IPS-NIHi11 (cell line): Measurements from ENCODE around the gene KCNJ10.

ENCODE experiments used
- DNase-seq: peaks from one replicate; pipeline ENCODE4 v3.0.0; 2012; ENCODE audit warnings: mixed read lengths, low spot score

KCNJ10 gene

DNA sequence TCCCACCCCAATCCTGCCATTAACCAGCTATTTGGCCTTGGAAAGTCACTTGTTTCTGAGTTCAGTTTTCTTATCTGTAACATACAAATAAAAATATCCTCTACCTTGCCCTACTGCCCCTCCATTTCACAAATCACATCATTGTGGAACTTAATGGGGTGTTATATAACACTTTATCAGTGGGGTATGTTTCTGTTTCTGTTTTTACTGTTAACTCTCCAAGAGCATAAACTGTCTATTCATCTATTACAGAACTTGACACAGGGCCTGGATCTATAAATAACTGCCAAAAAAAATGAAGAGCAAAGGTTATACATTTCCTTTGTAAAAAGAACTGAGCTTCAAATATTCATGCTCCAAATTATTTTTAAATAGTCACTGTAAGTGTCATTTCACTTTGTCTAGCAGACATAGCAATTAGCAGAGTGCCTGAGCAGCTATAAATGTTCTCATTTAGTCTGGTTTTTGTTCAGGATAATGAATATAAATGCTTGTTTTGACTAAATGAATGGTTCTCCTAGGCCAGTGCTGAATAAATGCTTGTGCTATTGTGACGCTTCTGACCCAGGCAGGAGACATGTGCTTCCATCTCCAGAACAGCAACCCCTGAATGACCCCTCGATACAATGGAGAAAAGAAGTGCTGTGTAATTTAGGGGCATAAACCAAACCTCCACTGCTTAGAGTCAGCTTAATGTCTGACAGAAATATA lies 45.6 kb downstream of the KCNJ10 start:
- no peak for DNase-seq

- no peak for DNase-seq
These were observed 47.3 kb downstream of the KCNJ10 start for GRCh38 chr1:160022330-160023310.

DNA sequence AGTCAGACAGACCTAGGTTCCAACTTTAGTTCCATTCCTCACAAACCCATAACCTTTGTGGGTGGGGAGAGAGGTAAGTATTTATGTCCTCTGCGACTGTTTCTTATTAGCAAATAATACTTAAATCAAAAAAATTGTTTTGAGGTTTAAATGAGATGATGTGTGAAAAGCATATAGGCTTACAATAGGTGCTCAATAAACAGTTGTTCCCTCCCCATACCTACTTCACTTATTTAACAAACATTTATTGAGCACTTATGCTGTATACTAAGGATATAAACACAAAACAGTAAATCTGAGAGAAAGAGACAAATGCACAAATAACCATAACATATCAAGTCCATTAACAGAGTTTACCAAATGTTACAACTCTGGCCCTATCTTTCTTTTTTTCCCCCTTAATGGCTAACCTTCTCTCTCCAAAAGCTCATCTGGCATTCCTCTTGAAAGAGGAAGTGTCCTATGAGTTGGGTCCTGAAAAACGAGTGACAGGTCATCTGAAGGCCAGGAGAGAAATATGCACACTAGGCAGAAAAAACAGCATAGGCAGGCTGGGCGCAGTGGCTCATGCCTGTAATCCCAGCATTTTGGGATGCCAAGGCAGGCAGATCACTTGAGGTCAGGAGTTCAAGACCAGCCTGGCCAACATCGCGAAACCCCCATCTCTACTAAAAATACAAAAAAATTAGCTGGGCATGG lies 48.4 kb downstream of the KCNJ10 start:
- DNase-seq = no peak

DNA sequence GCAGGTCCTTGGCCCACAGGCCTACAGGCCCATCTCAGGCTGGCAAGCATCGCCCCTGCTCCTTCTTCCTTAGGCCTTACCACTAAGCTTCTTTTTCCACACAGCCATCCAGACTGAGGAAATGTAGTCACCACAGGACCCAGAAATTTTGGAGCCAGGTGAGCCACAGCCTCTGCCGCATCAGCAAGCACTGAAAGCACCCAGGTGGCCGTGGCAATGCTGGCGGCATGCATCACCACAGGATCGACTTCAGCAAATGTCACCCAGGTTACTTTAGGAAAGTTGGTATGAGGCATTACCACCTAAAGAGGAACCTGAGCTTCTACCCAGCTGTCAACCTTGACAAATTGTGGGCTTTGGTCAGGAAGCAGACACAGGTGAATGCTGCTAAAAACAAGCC lies 49.8 kb downstream of the KCNJ10 start:
- no peak for DNase-seq

- DNase-seq = no peak
These were observed 51.1 kb downstream of the KCNJ10 start for GRCh38 chr1:160018900-160019299.

DNA sequence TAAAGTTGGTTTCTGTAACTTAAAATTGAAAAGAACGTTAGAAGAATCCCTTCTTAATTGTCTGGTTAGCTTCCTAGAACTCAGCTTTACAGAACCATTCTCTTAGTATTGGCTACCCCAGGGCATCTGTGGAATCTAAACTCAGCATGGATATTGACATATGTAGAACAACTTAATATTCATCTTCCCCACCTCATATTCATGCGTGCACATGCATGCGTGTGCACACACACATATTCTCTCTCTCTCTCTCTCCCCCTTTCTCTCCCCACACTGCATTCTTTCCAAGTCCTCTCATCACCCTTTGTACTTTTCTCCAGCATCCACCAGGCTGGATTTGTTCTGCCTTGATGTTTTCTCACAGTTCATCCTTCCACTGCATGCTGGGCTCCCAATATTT lies 51.6 kb downstream of the KCNJ10 start:
- no peak for DNase-seq

- no peak for DNase-seq
These were observed 52.4 kb downstream of the KCNJ10 start for GRCh38 chr1:160017592-160017991.

GRCh38 chr1:160011781-160012180 lies 58.2 kb downstream of the KCNJ10 start:
- DNase-seq = no peak

DNA sequence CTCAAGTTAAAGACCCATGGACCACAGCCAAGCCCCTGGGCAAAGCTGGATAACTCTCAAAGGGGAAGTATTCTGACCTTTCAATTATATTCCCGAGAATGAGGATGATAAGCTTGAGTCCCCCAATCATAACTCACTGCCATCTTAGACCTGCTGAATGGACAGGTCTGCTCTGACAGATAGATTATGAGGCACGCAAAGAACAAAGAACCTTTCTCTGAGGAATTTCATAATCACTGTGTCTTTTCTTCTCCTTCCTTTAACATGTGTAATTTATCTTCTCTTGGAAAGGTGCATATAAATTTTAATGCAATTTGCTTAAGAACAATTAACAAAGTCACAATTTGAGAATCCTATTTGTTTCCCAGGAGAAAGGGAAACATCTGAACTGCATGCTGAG lies 60.2 kb downstream of the KCNJ10 start:
- no peak for DNase-seq

- DNase-seq = no peak
These were observed 60.9 kb downstream of the KCNJ10 start for GRCh38 chr1:160009081-160009480.

DNA sequence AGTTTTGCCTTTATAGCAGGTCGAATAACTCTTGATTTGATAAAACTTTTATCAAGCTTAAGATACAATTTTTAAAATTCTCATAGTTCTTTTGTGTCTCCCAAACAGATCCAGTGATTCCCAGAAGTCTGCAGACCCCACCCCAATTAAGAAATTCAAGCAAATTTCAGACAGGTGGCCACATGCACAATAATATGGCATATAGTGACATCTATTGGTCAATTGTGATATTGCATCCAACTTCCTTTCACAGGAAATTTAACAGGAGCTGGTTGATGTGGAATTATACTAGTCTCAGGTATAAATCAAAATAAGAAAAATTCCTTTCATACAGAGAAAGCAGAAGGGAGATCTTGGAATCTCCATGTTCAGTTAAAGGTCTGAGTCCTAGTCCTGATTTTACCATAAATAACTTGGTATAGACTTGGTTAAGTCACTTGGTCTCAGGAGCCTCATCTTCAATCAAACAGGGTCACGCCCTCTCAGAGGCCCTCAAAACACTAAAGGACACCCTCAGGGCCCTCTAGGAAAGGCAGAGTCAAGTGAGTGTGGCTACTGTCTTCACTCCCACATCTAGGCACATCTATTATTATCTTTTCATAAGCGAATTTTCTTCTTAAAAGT lies 62.3 kb downstream of the KCNJ10 start:
- peak; percentile 44 for DNase-seq

DNA sequence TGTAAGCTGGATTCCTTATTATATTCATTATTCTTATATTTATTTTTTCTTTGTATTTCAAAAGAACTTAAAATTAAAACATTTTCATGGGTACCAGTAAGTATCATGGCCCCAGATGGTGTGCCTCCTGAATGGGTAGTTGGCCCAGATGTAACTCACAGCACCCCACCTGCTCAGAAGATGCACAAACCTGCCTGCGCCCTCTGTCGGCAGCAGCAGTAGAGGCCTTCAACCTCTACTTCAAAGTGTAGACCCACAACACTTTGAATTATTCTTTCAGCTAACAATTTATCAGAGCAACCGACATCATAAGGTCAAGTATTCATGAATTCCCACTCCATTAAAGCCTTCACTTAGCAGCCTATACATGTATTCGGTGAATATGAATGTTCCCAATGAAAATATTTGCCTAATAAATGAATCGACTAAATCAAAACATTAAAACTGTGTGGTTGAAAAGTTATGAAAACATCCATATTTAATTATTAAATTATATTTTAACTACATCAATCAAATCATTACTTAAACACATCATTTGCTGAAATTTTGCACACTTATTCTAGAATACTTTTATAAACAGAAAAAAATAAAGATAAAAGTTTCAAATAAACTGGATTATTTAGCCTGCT lies 63.5 kb downstream of the KCNJ10 start:
- peak; percentile 88 for DNase-seq

DNA sequence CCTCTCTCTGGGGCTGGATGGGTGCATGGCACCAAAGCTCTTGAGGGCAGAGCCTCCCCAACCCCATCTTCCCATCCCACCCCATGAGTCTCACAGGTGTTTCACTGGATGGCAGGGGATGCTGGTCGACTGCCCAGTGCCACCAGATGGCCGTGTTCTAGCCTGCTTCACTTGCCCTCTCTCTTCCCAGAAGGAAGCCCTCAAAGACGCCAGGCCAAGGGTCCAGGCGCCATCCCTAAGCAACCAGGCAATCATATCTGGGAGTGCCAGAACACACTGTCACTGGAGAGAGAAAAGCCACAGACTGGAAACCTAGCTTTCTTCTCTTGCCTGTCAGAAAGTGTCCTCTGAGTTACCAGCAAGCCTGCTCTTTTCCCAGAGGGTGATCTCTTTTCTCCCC lies 64.9 kb downstream of the KCNJ10 start:
- no peak for DNase-seq

- no peak for DNase-seq
These were observed 65.5 kb downstream of the KCNJ10 start for GRCh38 chr1:160004425-160004824.

- DNase-seq = no peak
These were observed 66.0 kb downstream of the KCNJ10 start for GRCh38 chr1:160004001-160004400.

GRCh38 chr1:160001440-160001839 lies 68.5 kb downstream of the KCNJ10 start:
- DNase-seq = no peak

DNA sequence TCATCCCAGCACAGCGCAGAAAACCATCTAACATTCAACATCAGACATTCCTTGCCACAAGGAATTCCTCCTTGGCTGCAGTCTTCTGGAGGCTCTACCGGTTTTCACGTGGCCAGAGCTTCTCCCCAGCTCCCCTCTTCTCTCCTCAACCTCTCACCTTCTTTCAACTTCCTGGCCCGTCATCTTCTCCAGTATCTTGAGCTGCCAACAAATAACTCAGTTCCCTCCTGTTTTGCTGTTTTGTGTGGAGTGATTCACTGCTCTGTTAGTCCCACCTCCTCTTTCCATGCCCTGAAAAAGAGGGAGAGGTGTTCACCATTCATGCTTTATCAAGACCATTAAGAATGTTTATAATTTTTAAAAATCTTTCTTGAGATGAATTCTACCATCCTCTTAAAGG lies 70.8 kb downstream of the KCNJ10 start:
- DNase-seq = no peak

GRCh38 chr1:159996653-159997052 lies 73.3 kb downstream of the KCNJ10 start:
- no peak for DNase-seq

GRCh38 chr1:159994896-159995295 lies 75.1 kb downstream of the KCNJ10 start:
- no peak for DNase-seq

GRCh38 chr1:159993911-159994310 lies 76.0 kb downstream of the KCNJ10 start:
- DNase-seq = no peak

- DNase-seq = no peak
These were observed 77.8 kb downstream of the KCNJ10 start for GRCh38 chr1:159992161-159992560.

- DNase-seq = no peak
These were observed 78.4 kb downstream of the KCNJ10 start for GRCh38 chr1:159991513-159991912.
